Keratinocyte (primary cell): ENCODE data around the gene TNNT2.

Experiments used
- EZH2 ChIP-seq: IDR thresholded peaks from one replicate; pipeline ENCODE4 v1.6.1; 2012; ENCODE audit warnings: inconsistent platforms, mild to moderate bottlenecking, low read length, moderate library complexity
- TF ChIP-seq, protein P1 (sequence below), 3 experiments: IDR thresholded peaks in 1 of 3; conservative IDR thresholded peaks in 1 of 3; optimal IDR thresholded peaks in 1 of 3; 2 replicates in 2 of 3; 3 replicates in 1 of 3; pipeline versions ENCODE3 to v1.5.1; 2011; ENCODE audit warnings: low read length in 3 of 3, mild to moderate bottlenecking in 3 of 3, moderate library complexity in 2 of 3, control low read depth in 1 of 3, inconsistent platforms in 1 of 3; ENCODE audit not compliant: insufficient read depth in 2 of 3; ENCODE audit errors: extremely low read depth in 1 of 3

GRCh38 chr1:201408834-201409200, 31.3 kb upstream of the TNNT2 start:
- TF ChIP-seq, protein P1, sequence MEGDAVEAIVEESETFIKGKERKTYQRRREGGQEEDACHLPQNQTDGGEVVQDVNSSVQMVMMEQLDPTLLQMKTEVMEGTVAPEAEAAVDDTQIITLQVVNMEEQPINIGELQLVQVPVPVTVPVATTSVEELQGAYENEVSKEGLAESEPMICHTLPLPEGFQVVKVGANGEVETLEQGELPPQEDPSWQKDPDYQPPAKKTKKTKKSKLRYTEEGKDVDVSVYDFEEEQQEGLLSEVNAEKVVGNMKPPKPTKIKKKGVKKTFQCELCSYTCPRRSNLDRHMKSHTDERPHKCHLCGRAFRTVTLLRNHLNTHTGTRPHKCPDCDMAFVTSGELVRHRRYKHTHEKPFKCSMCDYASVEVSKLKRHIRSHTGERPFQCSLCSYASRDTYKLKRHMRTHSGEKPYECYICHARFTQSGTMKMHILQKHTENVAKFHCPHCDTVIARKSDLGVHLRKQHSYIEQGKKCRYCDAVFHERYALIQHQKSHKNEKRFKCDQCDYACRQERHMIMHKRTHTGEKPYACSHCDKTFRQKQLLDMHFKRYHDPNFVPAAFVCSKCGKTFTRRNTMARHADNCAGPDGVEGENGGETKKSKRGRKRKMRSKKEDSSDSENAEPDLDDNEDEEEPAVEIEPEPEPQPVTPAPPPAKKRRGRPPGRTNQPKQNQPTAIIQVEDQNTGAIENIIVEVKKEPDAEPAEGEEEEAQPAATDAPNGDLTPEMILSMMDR (optimal IDR thresholded peaks at IDR 0.05 in 1 of 3, IDR thresholded peaks at IDR 0.05 in 1 of 3, conservative IDR thresholded peaks at IDR 0.05 in 1 of 3; ENCODE audit: extremely low read depth in 1 of 3, insufficient read depth in 2 of 3, low read length in 3 of 3) = no peak
- TF ChIP-seq EZH2 = no peak
